ENCODE data around the gene PNMA3.
"Not testable (repeated sequence)": the region's sequence is repeated elsewhere in the genome, so short reads cannot be mapped to it uniquely, and the experiment has no call there.

PNMA3 gene, protein sequence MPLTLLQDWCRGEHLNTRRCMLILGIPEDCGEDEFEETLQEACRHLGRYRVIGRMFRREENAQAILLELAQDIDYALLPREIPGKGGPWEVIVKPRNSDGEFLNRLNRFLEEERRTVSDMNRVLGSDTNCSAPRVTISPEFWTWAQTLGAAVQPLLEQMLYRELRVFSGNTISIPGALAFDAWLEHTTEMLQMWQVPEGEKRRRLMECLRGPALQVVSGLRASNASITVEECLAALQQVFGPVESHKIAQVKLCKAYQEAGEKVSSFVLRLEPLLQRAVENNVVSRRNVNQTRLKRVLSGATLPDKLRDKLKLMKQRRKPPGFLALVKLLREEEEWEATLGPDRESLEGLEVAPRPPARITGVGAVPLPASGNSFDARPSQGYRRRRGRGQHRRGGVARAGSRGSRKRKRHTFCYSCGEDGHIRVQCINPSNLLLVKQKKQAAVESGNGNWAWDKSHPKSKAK

DNA sequence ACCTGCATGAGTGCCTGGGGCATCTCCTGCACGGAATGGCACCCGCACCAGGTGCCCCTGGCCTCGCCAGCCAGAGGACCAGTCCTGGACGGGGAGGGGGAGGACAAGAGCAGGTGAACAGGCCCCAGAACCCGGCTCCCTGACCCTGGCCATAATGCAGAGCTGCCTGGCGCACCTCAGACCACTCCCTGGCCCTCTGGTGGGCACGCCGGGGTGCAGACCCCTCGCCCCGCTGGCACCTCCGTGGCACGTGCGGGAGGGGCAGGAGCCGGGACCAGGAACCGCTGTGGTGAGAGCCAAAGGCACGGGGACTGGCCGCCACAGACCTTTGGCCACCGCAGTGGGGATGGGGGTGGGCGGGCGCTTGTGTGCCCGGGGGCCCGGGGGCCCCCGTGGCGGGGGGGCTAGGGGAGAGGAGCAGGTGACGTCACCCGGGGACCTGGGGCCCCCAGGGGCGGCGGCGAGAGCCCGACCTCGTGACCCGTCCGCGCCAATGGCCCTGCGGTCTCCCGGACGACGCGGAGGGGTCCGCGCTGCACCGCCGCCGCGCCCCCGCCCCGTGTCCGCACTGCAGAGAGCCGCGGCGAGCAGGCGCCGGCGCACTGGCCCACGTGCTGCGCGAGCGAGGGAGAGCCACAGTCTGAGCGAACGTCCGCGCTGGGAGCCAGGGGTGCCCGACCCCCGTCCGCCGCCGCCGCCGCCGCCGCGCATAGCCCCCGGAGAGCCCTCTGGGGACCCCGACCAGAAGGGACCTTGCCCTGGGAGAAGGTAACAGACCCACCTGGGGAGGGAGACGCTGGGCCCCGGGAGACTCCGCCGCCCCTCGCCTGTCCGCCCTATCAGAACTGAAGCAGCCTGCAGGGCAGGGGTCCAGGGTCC lies at the start of gene PNMA3:
Gene PNMA3 (plus strand): TSS at position 600 of the 879 bp plus-strand sequence. CDS start 586 bp downstream, outside the sequence.
- no peak for TF ChIP-seq POLR2A (IDR thresholded peaks at IDR 0.05; ENCODE audit: low read depth, low read length)
- DNase-seq (ENCODE audit: insufficient read length, low spot score) = no peak
- FAIRE-seq = no peak

DNA sequence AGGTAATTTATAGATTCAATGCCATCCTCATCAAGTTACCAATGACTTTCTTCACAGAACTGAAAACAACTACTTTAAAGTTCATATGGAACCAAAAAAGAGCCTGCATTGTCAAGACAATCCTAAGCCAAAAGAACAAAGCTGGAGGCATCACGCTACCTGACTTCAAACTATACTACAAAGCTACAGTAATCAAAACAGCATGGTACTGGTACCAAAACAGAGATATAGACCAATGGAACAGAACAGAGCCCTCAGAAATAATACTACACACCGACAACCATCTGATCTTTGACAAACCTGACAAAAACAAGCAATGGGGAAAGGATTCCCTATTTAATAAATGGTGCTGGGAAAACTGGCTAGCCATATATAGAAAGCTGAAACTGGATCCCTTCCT lies 39.1 kb upstream of the PNMA3 start:
- FAIRE-seq; DNase-seq (ENCODE audit: insufficient read length, low spot score): not testable (repeated sequence)

DNA sequence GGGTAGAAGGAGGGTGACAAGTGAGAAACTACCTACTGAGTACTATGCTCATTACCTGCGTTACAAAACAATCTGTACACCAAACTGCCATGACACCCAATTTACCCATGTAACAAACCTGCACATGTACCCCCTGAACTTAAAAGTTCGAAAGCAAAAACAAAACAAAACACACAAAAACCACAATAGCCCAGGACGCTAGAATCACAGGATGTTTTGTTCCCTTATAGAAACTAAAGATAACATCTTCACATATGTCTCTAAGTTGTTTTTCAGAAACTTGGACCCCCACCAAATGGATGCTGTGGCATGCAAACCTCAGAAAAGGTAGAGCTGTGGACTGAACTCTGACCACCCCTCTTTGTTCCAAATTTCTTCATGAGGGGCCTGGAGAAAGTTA lies 37.1 kb upstream of the PNMA3 start:
- no peak for TF ChIP-seq POLR2A (IDR thresholded peaks at IDR 0.05; ENCODE audit: low read depth, low read length)
- FAIRE-seq (no peak), DNase-seq (ENCODE audit: insufficient read length, low spot score) (no peak)

DNA sequence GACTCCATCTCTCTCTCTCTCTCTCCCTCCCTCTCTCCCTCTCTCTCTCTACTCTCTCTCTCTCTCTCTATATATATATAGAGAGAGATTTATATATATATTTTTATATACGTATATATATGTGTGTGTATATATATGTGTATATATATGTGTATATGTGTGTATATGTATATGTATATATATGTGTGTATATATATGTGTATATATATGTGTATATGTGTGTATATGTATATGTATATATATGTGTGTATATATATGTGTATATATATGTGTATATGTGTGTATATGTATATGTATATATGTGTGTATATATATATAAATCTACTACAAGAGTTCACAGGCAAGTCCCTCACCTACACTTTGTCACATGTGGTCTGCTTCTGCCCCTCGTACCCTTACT lies 29.8 kb upstream of the PNMA3 start:
- not testable (repeated sequence) for FAIRE-seq; DNase-seq (ENCODE audit: insufficient read length, low spot score)

DNA sequence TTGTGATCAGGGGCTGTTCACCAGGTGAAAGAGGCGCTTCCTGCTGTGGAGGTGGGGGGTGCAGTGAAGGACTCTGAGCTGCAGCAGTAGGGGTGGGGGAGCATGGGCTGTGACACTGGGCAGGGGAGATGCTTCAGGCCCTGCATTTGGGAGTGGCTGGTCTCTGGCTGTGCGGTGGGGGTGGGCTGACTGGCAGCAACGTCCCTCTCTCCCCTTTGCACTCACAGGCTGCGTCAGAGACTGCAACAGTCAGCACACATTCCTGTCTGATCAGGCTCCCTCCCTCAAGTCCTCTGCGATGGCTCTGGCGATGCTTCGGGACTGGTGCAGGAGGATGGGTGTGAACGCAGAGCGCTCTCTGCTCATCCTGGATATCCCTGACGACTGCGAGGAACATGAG lies 27.8 kb upstream of the PNMA3 start:
- FAIRE-seq; DNase-seq (ENCODE audit: insufficient read length, low spot score): not testable (repeated sequence)

DNA sequence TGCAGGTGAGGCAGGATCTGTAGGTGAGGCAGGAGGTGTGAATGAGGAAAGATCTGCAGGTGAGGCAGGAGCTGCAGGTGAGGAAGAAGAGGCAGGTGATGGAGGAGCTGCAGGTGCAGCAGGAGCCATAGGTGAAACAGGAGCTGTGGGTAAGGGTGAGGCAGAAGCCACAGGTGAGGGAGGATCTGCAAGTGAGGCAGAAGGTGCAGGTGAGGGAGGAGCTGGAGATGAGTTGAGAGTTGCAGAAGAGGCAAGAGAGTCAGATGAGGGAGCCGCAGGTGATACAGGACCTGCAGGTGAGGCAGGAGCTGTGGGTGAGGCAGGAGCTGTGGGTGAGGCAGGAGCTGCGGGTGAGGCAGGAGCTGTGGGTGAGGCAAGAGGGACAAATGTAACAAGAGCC lies 27.1 kb upstream of the PNMA3 start:
- FAIRE-seq (no peak), DNase-seq (ENCODE audit: insufficient read length, low spot score) (no peak)

DNA sequence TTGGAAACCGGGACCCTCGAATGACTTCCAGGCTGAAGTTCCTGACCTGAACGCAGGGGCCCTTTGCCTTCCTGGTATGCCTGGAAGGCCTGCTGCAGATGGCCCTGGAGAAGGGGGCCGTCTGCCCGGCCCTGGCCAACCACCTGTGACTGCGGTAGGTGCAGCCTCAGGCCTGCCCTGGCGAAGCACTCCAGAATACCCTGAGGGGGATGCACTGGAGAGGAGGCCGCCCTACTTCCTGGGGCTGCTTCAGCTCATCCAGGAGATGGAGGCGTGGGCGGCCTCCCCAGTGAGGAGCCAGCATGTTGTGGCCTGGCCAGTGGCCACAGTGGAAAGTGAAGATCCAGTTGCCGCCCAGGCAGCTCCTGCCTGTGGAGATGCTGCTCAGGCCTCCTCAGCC lies 26.4 kb upstream of the PNMA3 start:
- no peak for FAIRE-seq
- no peak for TF ChIP-seq POLR2A (IDR thresholded peaks at IDR 0.05; ENCODE audit: low read depth, low read length)
- DNase-seq (ENCODE audit: insufficient read length, low spot score) = no peak

More for the DNA sequence above, 27.1 kb upstream of the PNMA3 start:
- TF ChIP-seq POLR2A (IDR thresholded peaks at IDR 0.05; ENCODE audit: low read depth, low read length) = no peak

DNA sequence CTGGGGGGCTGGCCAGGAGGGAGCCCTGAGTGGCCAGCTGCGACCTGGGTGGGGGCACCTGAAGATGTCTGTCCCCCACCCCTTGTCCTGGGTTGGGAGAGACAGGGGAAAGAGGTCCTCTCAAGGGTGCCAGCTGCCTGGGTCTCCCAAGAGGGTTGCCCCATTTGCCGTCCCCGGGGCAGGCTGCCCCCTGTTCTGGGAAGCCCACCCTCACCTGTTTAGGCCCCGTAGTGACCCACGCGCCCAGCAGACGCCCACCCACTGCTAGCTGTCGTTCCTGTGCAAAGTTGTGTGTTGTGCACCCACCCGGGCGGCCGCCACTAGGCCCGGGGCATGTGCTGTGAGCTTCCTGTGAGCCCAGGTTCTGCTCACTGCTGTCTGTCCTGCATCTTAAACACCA lies 25.5 kb upstream of the PNMA3 start:
- TF ChIP-seq POLR2A (IDR thresholded peaks at IDR 0.05; ENCODE audit: low read depth, low read length) = no peak
- DNase-seq (ENCODE audit: insufficient read length, low spot score) (no peak), FAIRE-seq (no peak)

DNA sequence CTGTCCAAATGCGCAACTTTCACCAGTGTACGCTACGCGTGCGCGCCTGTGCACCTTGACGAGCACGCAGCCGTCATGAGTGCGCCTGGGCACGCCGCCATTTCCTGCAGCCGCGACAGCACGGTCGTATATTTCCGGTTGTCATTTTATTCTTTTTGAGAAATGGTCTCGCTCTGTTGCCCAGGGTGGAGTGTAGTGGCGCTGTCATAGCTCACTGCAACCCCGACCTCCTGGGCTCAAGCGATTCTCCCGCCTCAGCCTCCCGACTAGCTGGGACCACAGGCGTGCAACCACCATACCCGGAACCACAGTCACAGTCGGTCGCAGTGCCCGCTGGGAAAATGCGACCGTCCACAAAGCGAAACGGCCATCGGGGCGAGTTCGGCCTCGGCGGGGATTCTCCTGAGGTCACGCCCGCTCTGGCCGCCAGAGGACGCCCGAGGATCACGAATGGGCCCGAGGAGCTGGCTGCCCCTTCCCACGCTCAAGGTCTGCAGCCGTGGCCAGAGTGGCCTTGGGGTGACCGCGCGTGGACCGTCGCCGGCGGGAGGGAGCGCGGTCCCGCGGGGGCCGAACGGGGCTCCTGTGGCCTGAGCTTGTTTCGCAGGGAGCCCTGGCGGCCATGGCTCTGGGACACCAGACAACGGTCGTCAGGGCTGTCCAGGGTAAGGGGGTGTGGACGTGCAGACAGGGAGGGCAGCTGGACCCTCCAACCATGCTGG lies 23.7 kb upstream of the PNMA3 start:
- DNase-seq (ENCODE audit: insufficient read length, low spot score) (peak; percentile 53), FAIRE-seq (no peak)
- TF ChIP-seq POLR2A (IDR thresholded peaks at IDR 0.05; ENCODE audit: low read depth, low read length) = no peak

DNA sequence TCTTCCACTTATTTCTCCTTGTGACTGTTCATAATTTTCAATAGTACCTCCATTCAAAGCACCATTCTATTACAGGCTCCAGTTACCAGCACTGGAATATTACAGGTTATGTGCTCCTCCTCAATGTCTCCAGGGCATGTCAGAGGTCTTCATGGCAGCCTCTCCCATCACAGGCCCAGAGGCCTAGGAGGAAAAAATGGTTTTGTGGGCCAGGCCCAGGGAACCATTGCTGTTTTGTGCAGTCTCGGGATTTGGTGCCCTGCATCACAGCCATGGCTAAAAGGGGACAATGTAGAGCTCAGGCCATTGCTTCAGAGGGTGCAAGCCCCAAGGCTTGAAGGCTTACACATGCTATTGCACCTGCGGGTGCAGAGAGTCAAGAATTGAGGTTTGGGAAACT lies 7.2 kb upstream of the PNMA3 start:
- FAIRE-seq (no peak), DNase-seq (ENCODE audit: insufficient read length, low spot score) (no peak)
- no peak for TF ChIP-seq POLR2A (IDR thresholded peaks at IDR 0.05; ENCODE audit: low read depth, low read length)

DNA sequence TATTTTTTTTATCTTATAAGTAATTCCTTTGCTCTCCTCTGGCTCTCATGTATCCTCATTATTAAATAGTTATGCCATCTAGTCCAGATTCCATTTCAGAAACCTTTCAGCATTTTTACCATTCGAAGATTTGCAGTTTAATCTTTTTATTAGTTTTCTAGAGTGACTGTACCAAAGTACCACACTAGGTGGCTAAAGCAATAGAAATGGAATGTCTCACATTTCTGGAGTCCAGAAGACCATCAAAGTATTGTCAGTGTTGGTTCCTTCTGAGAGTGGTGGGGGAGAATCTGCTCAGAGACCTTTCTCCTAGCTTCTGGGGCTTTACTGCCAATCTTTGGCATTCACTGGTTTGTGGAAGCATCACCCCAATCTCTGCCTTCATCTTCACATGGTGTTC lies 3.7 kb upstream of the PNMA3 start:
- FAIRE-seq (no peak), DNase-seq (ENCODE audit: insufficient read length, low spot score) (no peak)
- no peak for TF ChIP-seq POLR2A (IDR thresholded peaks at IDR 0.05; ENCODE audit: low read depth, low read length)

DNA sequence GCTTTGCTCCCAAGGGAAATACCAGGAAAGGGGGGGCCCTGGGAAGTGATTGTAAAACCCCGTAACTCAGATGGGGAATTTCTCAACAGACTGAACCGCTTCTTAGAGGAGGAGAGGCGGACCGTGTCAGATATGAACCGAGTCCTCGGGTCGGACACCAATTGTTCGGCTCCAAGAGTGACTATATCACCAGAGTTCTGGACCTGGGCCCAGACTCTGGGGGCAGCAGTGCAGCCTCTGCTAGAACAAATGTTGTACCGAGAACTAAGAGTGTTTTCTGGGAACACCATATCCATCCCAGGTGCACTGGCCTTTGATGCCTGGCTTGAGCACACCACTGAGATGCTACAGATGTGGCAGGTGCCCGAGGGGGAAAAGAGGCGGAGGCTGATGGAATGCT lies 1.0 kb downstream of the PNMA3 start:
- no peak for TF ChIP-seq POLR2A (IDR thresholded peaks at IDR 0.05; ENCODE audit: low read depth, low read length)
- FAIRE-seq = no peak
- DNase-seq (ENCODE audit: insufficient read length, low spot score) = no peak

DNA sequence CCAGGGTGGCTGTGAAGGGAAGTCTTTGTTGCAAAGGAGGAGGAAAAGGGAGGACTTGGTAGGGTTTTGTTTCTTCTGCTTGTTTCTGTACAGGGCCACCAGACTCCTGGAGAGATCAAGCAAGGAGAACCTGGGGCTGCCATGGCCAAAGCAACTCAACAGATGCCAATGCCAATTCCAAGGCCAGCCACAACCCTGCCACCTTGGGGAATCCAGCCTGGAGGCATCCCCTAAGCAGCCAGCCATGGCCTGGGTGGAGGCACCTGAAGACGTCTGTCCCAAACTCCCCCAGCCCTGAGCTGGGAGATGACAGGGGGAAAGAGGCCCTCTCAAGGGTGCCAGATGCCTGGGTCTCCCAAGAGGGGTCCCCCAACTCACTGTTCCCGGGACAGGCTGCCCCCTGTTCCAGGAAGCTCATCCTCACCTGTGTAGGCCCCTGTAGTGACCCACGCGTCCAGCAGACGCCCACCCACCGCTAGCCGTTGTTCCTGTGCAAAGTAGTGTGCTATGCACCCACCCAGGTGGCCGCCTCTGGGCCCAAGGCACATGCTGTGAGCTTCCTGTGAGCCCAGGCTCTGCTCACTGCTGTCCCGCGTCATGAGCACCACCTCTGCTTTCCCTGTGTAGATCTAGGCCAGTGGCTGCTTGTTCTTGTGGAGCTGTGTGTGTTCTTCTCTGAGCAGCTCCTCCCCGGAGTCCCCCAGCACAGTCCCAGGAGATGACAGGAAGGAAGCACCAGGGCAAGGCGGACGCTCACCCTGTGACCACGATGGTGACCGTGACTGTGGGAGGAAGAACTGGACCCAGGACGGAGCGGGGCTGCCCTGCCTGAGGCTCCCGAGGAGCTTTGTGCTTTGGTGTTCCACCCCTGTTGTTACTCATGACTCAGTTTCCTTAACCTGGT lies 3.2 kb downstream of the PNMA3 start:
- no peak for TF ChIP-seq POLR2A (IDR thresholded peaks at IDR 0.05; ENCODE audit: low read depth, low read length)
- no peak for DNase-seq (ENCODE audit: insufficient read length, low spot score)
- no peak for FAIRE-seq
